HPDE6-E6E7 (cell line): ENCODE results near the gene TNFRSF21.
"Not testable (repeated sequence)": the region's sequence is repeated elsewhere in the genome, so short reads cannot be mapped to it uniquely, and the experiment has no call there.

ENCODE experiments used
- DNase-seq: peaks from one replicate; pipeline ENCODE4 v3.0.0; 2011; ENCODE audit warnings: missing footprints; ENCODE audit errors: extremely low spot score

TNFRSF21 gene

DNA sequence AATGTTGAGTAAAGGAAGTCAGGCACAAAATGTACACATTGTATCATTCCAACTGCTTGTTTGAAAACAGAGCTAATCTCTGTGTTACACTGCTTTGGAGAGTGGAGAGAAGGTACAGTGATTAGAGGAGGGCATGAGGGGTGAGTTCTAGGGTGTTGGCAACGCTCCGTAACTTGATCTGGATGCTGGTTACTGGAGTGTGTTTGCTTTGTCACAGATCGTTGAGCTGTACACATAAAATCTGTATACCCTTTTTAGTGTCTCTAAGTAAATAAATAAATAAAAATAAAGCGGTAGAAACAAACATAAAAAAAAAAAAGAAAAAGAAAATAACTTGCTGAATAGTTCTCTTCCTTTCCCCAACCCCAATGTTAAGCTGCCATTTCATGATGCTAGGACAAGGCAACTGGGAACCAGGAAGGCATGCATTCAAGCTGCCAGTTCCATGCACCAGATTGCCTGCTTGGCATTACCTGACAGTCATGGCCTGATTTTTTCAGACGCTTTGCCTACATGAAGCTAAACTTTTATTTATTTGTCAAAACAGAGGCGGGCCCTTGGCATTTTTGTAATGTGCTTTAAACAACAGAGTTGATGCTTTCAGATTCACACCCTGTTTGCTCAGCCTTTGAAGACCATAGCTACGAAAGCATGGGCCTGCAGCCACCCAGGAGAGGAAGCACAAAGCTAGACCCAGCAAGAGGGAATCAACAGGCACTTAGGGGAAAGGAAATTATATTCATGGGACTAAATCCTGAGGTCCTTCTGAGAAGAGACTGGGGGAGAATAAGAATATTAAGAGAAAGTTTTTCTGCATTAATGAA is 21.2 kb downstream of the TNFRSF21 start:
- DNase-seq = no peak

- no peak for DNase-seq
These were observed 23.4 kb downstream of the TNFRSF21 start for GRCh38 chr6:47286301-47286700.

- DNase-seq = no peak
These were observed 25.7 kb downstream of the TNFRSF21 start for GRCh38 chr6:47283993-47284392.

- no peak for DNase-seq
These were observed 31.2 kb downstream of the TNFRSF21 start for GRCh38 chr6:47278545-47278944.

- DNase-seq = no peak
These were observed 32.0 kb downstream of the TNFRSF21 start for GRCh38 chr6:47277702-47278101.

GRCh38 chr6:47276377-47276776 is 33.3 kb downstream of the TNFRSF21 start:
- no peak for DNase-seq

DNA sequence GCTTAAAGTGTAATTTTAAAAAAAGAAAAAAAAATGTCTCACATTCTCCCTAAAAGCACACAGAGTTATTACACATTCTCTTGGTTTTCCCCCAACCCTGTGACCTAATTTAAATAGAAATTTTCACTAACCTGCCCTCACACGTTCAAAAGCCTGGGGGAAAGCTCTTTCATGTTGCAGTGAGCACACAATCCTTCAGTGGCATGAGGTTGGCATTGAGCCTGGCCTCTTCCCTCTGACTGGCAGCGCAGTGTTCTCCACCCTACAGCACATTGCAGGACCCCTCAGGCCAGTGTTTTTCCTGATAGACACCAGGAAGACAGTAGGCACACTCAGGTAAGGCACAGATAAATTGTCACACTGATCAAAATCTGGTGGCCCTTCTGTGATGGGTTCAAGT is 34.1 kb downstream of the TNFRSF21 start:
- DNase-seq = no peak

DNA sequence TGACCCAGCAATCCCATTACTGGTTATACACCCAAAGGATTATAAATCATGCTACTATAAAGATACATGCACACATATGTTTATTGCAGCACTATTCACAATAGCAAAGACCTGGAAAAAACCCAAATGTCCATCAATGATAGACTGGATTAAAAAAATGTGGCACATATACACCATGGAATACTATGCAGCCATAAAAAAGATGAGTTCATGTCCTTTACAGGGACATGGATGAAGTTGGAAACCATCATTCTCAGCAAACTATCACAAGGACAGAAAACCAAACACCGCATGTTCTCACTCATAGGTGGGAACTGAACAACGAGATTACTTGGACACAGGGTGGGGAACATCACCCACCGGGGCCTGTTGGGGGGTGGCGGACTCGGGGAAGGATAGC is 34.6 kb downstream of the TNFRSF21 start:
- not testable (repeated sequence) for DNase-seq

- no peak for DNase-seq
These were observed 41.0 kb downstream of the TNFRSF21 start for GRCh38 chr6:47268572-47269187.

DNA sequence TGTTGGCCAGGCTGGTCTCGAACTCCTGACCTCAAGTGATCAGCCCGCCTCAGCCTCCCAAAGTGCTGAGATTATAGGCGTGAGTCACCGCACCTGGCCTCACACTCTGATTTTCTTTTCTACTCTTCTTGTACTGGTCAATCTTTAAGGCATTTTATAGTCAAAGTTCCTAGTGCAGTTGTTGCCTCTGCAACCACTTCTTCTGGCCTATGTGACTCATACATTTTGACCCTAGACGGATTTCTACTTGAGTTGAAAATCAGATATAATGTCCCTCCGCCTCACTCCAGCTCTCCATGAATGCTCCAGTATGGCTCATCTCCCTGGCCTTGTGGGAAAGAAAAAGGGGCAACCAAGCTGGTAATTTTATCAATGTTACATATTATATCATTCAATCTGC is 42.4 kb downstream of the TNFRSF21 start:
- DNase-seq = no peak

GRCh38 chr6:47265971-47266370 is 43.7 kb downstream of the TNFRSF21 start:
- DNase-seq = no peak

DNA sequence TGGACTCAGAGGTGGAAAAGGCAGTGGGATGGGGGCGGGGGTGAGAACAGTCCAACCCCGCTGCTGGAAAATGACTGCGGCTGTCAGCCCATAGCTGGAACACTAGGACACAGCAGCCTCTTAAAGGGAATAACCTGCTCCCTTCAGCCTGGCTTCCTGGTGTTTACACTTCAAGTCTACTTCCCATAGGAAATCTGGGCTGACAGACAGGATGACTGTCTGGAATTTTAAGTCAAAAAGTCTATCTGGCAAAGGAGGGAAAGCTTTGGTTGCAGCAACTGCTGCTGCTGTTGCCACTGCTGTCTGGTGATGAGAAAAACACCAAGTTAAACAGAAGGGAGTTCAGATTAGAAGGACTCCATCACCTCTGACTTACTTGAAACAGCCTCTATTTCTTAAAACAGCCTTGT is 44.9 kb downstream of the TNFRSF21 start:
- no peak for DNase-seq

DNA sequence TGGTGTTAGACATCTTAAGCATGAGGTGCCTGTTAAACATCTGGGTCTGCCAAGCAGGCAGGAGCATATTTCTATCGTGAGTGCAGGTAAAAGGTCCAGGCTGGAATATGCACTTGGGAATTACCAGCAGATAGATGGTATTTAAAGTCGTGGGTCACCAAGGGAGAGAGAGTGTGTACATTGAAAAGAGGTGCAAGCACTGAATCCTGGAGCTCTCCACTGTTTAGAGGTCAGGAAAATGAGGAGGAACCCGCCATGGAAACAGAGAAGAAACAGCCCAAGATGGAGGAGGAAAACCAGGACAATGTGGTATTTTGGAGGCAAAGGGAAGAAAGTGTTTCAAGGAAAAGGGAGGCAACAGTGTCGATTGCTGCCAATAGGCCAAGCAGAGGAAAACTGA is 46.4 kb downstream of the TNFRSF21 start:
- DNase-seq = no peak

DNA sequence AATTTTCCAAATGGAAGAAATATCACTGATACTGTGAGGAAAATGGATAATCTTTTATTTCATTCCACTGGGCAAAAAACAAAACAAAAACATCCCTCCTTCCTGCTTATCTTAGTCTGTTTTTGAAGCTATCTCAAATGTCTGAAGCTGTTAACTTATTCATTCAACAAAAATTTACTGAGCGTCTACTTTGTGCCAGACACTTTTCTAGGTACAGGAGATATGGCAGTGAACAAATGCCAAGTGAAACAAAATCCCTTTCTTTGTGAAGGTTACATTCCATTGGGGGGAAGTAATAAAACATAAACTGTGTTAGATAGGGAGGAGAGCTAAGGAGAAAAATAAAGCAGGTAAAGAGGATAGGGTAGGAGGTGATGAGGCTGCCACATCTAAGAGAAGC is 47.5 kb downstream of the TNFRSF21 start:
- no peak for DNase-seq

DNA sequence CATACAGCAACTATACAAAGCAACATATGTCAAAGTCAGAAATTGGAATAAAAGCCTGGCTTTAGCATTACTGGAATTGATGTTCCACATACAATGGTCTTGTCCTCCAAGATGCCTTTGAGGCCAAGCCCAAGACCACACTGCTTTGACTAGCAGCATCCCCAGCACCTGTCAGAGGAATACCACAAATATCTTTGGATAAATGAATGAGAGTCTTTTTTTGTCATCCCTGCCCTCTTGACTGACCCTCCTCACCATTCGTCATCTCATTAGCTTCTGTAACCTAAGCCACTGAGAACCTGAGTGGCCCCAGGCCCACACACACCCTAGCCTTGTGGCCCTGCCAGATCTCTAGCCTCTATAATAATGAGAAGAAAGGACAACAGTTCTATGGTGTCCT is 48.5 kb downstream of the TNFRSF21 start:
- no peak for DNase-seq

DNA sequence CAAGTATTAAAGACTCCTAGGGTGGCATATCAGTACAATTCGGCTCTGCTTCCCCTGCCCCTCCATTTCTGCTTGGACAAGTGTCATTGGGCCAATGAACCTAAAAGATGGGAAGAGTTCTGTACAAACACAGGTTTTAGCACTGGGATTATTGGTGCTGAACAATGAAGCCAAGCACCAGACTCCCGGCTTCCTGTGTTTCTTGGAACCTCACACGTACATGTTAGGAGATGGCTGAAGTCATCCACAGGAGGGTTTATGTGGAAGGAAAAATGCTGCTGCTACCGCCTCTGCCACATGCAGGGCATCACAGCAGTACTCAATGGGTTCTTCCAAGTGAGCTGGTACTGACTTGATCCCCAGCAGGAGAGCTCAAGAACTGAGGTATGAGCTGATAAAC is 49.7 kb downstream of the TNFRSF21 start:
- no peak for DNase-seq

- no peak for DNase-seq
These were observed 50.9 kb downstream of the TNFRSF21 start for GRCh38 chr6:47258724-47259347.

DNA sequence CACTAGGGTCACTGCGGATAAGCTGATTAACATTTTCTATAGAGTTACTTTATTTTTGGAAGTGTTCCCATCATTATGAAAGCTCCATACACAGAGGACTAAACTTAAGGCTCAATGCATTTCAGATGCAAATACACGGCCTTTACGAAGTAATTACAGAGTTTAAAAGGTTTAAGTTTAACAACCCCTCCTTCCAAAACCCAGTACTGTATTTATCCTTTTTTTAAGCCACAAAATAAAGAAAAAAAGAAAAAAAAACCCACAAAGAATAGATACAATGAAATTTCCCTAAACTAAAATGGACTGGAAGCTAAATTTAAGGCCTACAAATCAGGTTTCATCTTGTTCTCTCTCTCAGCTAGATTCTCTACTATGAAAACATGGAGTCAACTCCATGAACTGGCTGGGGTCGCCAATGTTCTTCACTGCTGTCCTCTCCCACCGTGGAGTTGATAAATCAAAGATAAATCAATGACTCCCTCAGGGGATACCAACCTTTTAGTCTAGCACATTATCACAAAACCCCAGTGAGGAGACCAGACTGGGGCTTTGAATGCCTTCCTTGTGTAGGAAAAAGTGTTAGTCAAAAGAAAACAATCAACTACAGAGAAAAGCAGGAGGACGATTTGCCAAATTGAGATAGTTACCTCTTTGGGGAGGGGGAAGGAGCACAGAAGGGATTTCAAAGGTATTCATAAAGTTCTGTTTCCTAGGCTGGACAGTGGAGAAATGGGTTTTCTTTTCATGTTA is 52.5 kb downstream of the TNFRSF21 start:
- DNase-seq = no peak

GRCh38 chr6:47256361-47256760 is 53.3 kb downstream of the TNFRSF21 start:
- no peak for DNase-seq

DNA sequence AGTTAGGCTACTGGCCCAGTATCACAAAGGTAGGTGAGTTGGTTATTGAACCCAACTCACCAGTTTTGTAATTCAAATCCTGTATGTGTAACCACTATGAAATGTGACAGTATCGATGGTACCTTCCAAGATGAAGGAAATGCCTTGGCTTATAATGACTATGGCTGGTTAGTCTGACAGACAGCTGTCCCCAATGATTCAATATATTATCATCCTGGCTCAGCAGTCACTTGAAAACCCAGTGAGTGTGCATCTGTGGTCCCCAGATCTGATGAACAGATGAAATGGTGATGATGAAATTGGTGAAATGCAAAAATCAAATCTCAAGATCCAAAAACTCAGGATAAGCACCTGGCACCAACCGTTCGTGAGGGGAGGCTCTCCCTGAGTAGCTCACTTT is 54.8 kb downstream of the TNFRSF21 start:
- no peak for DNase-seq

GRCh38 chr6:47254051-47254450 is 55.7 kb downstream of the TNFRSF21 start:
- DNase-seq = no peak

GRCh38 chr6:47253136-47253535 is 56.6 kb downstream of the TNFRSF21 start:
- no peak for DNase-seq
